ENCODE measurements around the gene TM4SF18.

TM4SF18 gene

DNA sequence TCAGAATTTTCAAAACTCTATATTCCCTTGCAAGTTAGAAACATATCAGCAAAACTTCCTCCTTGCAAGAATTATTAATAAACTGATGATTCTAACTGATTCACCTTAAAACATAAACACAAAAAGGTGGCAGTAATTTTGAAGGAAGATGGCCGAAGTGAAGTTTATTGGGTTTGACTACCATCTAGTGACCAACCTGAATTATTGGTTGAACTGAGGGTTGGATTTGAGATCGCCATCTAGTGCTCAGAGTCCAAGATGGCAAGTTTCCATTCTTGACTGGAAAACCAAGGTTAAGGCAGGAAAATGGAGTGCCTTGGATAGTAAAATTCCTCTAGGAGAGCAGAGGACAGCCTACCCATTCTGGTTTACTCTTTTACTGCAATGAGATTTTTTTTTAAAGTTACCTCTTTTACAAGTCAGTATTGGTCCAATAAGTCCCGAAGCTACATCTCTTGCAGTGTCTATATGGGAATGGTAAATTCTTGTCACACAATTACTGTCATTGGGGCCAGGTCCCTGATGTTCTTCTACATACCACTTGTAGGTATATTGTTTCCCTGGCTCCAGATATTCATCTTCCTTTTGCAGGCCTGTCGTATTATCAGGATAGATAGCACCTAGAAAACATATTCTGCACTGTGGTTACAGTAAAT, 60.2 kb downstream of the TM4SF18 start:
- peak; percentile 95 for ATAC-seq
- TF ChIP-seq POU6F1 (CRISPR knock-in tag; IDR thresholded peaks at IDR 0.05; ENCODE audit: borderline replicate concordance, low read depth), result no peak
- TF ChIP-seq ZNF565 (CRISPR knock-in tag; conservative IDR thresholded peaks at IDR 0.05; ENCODE audit: low read depth), result no peak
- TF ChIP-seq ESRRG (CRISPR knock-in tag; IDR thresholded peaks at IDR 0.05), result no peak
- TF ChIP-seq GLIS3 (CRISPR knock-in tag; IDR thresholded peaks at IDR 0.05), result no peak
- TF ChIP-seq, protein P1, sequence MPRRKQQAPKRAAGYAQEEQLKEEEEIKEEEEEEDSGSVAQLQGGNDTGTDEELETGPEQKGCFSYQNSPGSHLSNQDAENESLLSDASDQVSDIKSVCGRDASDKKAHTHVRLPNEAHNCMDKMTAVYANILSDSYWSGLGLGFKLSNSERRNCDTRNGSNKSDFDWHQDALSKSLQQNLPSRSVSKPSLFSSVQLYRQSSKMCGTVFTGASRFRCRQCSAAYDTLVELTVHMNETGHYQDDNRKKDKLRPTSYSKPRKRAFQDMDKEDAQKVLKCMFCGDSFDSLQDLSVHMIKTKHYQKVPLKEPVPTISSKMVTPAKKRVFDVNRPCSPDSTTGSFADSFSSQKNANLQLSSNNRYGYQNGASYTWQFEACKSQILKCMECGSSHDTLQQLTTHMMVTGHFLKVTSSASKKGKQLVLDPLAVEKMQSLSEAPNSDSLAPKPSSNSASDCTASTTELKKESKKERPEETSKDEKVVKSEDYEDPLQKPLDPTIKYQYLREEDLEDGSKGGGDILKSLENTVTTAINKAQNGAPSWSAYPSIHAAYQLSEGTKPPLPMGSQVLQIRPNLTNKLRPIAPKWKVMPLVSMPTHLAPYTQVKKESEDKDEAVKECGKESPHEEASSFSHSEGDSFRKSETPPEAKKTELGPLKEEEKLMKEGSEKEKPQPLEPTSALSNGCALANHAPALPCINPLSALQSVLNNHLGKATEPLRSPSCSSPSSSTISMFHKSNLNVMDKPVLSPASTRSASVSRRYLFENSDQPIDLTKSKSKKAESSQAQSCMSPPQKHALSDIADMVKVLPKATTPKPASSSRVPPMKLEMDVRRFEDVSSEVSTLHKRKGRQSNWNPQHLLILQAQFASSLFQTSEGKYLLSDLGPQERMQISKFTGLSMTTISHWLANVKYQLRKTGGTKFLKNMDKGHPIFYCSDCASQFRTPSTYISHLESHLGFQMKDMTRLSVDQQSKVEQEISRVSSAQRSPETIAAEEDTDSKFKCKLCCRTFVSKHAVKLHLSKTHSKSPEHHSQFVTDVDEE (CRISPR knock-in tag; IDR thresholded peaks at IDR 0.05), result no peak
- TF ChIP-seq SNAI2 (CRISPR knock-in tag; IDR thresholded peaks at IDR 0.05), result no peak
- no peak for TF ChIP-seq TCF4 (CRISPR knock-in tag; IDR thresholded peaks at IDR 0.05; ENCODE audit: borderline replicate concordance)
- TF ChIP-seq ZFP30 (CRISPR knock-in tag; IDR thresholded peaks at IDR 0.05), result no peak
- TF ChIP-seq ZC3H10 (CRISPR knock-in tag; IDR thresholded peaks at IDR 0.05), result no peak
- TF ChIP-seq ZFP3 (CRISPR knock-in tag; IDR thresholded peaks at IDR 0.05), result no peak
- no peak for TF ChIP-seq ISL1 (CRISPR knock-in tag; IDR thresholded peaks at IDR 0.05)
- TF ChIP-seq, protein P2, sequence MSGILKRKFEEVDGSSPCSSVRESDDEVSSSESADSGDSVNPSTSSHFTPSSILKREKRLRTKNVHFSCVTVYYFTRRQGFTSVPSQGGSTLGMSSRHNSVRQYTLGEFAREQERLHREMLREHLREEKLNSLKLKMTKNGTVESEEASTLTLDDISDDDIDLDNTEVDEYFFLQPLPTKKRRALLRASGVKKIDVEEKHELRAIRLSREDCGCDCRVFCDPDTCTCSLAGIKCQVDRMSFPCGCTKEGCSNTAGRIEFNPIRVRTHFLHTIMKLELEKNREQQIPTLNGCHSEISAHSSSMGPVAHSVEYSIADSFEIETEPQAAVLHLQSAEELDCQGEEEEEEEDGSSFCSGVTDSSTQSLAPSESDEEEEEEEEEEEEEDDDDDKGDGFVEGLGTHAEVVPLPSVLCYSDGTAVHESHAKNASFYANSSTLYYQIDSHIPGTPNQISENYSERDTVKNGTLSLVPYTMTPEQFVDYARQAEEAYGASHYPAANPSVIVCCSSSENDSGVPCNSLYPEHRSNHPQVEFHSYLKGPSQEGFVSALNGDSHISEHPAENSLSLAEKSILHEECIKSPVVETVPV (CRISPR knock-in tag; IDR thresholded peaks at IDR 0.05), result no peak
- TF ChIP-seq, protein P3, sequence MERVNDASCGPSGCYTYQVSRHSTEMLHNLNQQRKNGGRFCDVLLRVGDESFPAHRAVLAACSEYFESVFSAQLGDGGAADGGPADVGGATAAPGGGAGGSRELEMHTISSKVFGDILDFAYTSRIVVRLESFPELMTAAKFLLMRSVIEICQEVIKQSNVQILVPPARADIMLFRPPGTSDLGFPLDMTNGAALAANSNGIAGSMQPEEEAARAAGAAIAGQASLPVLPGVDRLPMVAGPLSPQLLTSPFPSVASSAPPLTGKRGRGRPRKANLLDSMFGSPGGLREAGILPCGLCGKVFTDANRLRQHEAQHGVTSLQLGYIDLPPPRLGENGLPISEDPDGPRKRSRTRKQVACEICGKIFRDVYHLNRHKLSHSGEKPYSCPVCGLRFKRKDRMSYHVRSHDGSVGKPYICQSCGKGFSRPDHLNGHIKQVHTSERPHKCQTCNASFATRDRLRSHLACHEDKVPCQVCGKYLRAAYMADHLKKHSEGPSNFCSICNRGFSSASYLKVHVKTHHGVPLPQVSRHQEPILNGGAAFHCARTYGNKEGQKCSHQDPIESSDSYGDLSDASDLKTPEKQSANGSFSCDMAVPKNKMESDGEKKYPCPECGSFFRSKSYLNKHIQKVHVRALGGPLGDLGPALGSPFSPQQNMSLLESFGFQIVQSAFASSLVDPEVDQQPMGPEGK (CRISPR knock-in tag; IDR thresholded peaks at IDR 0.05; ENCODE audit: borderline replicate concordance), result no peak
- TF ChIP-seq RARB (CRISPR knock-in tag; IDR thresholded peaks at IDR 0.05), result no peak
- TF ChIP-seq, protein P4, sequence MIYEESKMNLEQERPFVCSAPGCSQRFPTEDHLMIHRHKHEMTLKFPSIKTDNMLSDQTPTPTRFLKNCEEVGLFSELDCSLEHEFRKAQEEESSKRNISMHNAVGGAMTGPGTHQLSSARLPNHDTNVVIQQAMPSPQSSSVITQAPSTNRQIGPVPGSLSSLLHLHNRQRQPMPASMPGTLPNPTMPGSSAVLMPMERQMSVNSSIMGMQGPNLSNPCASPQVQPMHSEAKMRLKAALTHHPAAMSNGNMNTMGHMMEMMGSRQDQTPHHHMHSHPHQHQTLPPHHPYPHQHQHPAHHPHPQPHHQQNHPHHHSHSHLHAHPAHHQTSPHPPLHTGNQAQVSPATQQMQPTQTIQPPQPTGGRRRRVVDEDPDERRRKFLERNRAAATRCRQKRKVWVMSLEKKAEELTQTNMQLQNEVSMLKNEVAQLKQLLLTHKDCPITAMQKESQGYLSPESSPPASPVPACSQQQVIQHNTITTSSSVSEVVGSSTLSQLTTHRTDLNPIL (CRISPR knock-in tag; IDR thresholded peaks at IDR 0.05; ENCODE audit: low read depth), result no peak
- TF ChIP-seq TOX (CRISPR knock-in tag; IDR thresholded peaks at IDR 0.05; ENCODE audit: borderline replicate concordance), result no peak
- TF ChIP-seq CSDC2 (CRISPR knock-in tag; IDR thresholded peaks at IDR 0.05), result no peak

GRCh38 chr3:149271669-149272068, 61.8 kb downstream of the TM4SF18 start:
- no peak for ATAC-seq
- TF ChIP-seq ZNF8 (CRISPR knock-in tag; IDR thresholded peaks at IDR 0.05) (no peak), ZC3H10 (CRISPR knock-in tag; IDR thresholded peaks at IDR 0.05) (no peak), ZFP3 (CRISPR knock-in tag; IDR thresholded peaks at IDR 0.05) (no peak), ISL1 (CRISPR knock-in tag; IDR thresholded peaks at IDR 0.05) (no peak), POU6F1 (CRISPR knock-in tag; IDR thresholded peaks at IDR 0.05; ENCODE audit: borderline replicate concordance, low read depth) (no peak), TOX (CRISPR knock-in tag; IDR thresholded peaks at IDR 0.05; ENCODE audit: borderline replicate concordance) (no peak), RARB (CRISPR knock-in tag; IDR thresholded peaks at IDR 0.05) (no peak), BACH2 (CRISPR knock-in tag; IDR thresholded peaks at IDR 0.05; ENCODE audit: borderline replicate concordance) (no peak), ZNF70 (CRISPR knock-in tag; IDR thresholded peaks at IDR 0.05) (no peak)
- TF ChIP-seq, protein P1 (CRISPR knock-in tag; IDR thresholded peaks at IDR 0.05), result no peak
- TF ChIP-seq, protein P3 (CRISPR knock-in tag; IDR thresholded peaks at IDR 0.05; ENCODE audit: borderline replicate concordance), result no peak
- TF ChIP-seq, protein P4 (CRISPR knock-in tag; IDR thresholded peaks at IDR 0.05; ENCODE audit: low read depth), result no peak
